MM.1S (cell line): ENCODE results near the gene USF1.

Source experiments
- DNase-seq: peaks from one replicate; pipeline ENCODE4 v3.0.0-alpha.2; 2015
- H2AFZ ChIP-seq: fragments of 300-600 bp; sonication (generic); 2 replicates; pipeline ENCODE4 v1.6.0; 2016; ENCODE audit warnings: antibody characterized with exemption, low read length
- H3F3A ChIP-seq: fragments of 300-600 bp; sonication (generic); 2 replicates; pipeline ENCODE4 v1.6.1; 2016; ENCODE audit warnings: mild to moderate bottlenecking, antibody characterized with exemption, low read length, moderate library complexity, mixed read lengths; ENCODE audit not compliant: insufficient read depth
- H3K27ac ChIP-seq: fragments of 300-600 bp; sonication (generic); 2 replicates; pipeline ENCODE4 v1.5.1; 2016; ENCODE audit warnings: mild to moderate bottlenecking, low read length
- H3K27me3 ChIP-seq: fragments of 300-600 bp; sonication (generic); replicated peaks from 2 replicates; pipeline ENCODE4 v1.6.0; 2016; ENCODE audit warnings: low read length; ENCODE audit not compliant: insufficient read depth
- H3K36me3 ChIP-seq: fragments of 300-600 bp; sonication (generic); replicated peaks from 2 replicates; pipeline ENCODE4 v1.6.1; 2016; ENCODE audit warnings: mild to moderate bottlenecking, low read length, mixed read lengths; ENCODE audit not compliant: insufficient read depth
- H3K4me1 ChIP-seq: fragments of 300-600 bp; sonication (generic); 2 replicates; pipeline ENCODE4 v1.6.1; 2016; ENCODE audit warnings: low read length, mixed read lengths
- H3K4me2 ChIP-seq: fragments of 300-600 bp; sonication (generic); 2 replicates; pipeline ENCODE4 v1.6.0; 2016; ENCODE audit warnings: low read depth, low read length
- H3K4me3 ChIP-seq: fragments of 300-600 bp; sonication (generic); 2 replicates; pipeline ENCODE4 v1.5.1; 2016; ENCODE audit warnings: low read length, mixed read lengths
- H3K79me2 ChIP-seq: fragments of 300-600 bp; sonication (generic); 2 replicates; pipeline ENCODE4 v1.6.1; 2016; ENCODE audit warnings: mixed run types, low read length, mixed read lengths
- H3K9ac ChIP-seq: fragments of 300-600 bp; sonication (generic); 2 replicates; pipeline ENCODE4 v1.6.1; 2016; ENCODE audit warnings: low read length, mixed read lengths
- H3K9me2 ChIP-seq: fragments of 300-600 bp; sonication (generic); replicated peaks from 2 replicates; pipeline ENCODE4 v1.6.1; 2016; ENCODE audit warnings: mild to moderate bottlenecking, low read length, mixed read lengths; ENCODE audit not compliant: insufficient read depth
- H3K9me3 ChIP-seq: fragments of 300-600 bp; sonication (generic); replicated peaks from 2 replicates; pipeline ENCODE4 v1.6.1; 2016; ENCODE audit warnings: mild to moderate bottlenecking, low read length, mixed read lengths; ENCODE audit not compliant: insufficient read depth
- H4K20me1 ChIP-seq: fragments of 300-600 bp; sonication (generic); 2 replicates; pipeline ENCODE4 v1.6.1; 2016; ENCODE audit warnings: mild to moderate bottlenecking, low read length, moderate library complexity, mixed read lengths; ENCODE audit not compliant: insufficient read depth
- CTCF ChIP-seq: fragments of 300-600 bp; sonication (generic); IDR thresholded peaks from 2 replicates; pipeline ENCODE4 v1.5.1; 2016; ENCODE audit warnings: antibody characterized with exemption, low read length, mixed read lengths
- EZH2 ChIP-seq: fragments of 300-600 bp; sonication (generic); optimal IDR thresholded peaks from 2 replicates; pipeline ENCODE3; 2017; ENCODE audit warnings: low read depth, mild to moderate bottlenecking, antibody characterized with exemption, low read length, mixed read lengths
- EZH2phosphoT487 ChIP-seq: fragments of 300-600 bp; sonication (generic); IDR thresholded peaks from 2 replicates; pipeline ENCODE4 v1.6.1; 2018; ENCODE audit warnings: antibody characterized with exemption, low read length

Gene USF1

GRCh38 chr1:161052899-161053298, 7.1 kb upstream of the USF1 start:
- DNase-seq: no peak
- no peak overlapping the region for H2AFZ ChIP-seq
- peaks cover 39% of the 10 kb centered on the region for H3K36me3 ChIP-seq
- no peaks in the 10 kb centered on the region for H3K27me3 ChIP-seq
- no peak overlapping the region for H3K4me2 ChIP-seq
- no peak overlapping the region for H3K27ac ChIP-seq
- no peaks in the 10 kb centered on the region for H3K4me1 ChIP-seq
- no peak overlapping the region for H3K9ac ChIP-seq
- no peaks in the 10 kb centered on the region for H3K9me2 ChIP-seq
- TF ChIP-seq EZH2phosphoT487 (no peak), EZH2 (no peak), CTCF (no peak)
- no peak overlapping the region for H3K4me3 ChIP-seq
- H3F3A ChIP-seq: peaks cover 14% of the 10 kb centered on the region; the same call in 1 of the 2 replicates
- no peaks in the 10 kb centered on the region for H4K20me1 ChIP-seq
- H3K9me3 ChIP-seq: no peaks in the 10 kb centered on the region
- peaks cover 30% of the 10 kb centered on the region for H3K79me2 ChIP-seq

GRCh38 chr1:161051219-161051618, 5.4 kb upstream of the USF1 start:
- peaks cover 13% of the 10 kb centered on the region for H3K4me1 ChIP-seq
- no peaks in the 10 kb centered on the region for H3K9me2 ChIP-seq
- no peaks in the 10 kb centered on the region for H4K20me1 ChIP-seq
- H2AFZ ChIP-seq: no peak overlapping the region
- H3K27ac ChIP-seq: no peak overlapping the region
- H3K27me3 ChIP-seq: no peaks in the 10 kb centered on the region
- H3K9me3 ChIP-seq: no peaks in the 10 kb centered on the region
- H3F3A ChIP-seq: peaks cover 31% of the 10 kb centered on the region
- DNase-seq: no peak
- no peak overlapping the region for H3K9ac ChIP-seq
- peaks cover 14% of the 10 kb centered on the region for H3K79me2 ChIP-seq
- no peak overlapping the region for H3K4me3 ChIP-seq
- TF ChIP-seq EZH2phosphoT487: no peak
- TF ChIP-seq CTCF: no peak
- no peak for TF ChIP-seq EZH2
- H3K4me2 ChIP-seq: no peak overlapping the region
- peaks cover 28% of the 10 kb centered on the region for H3K36me3 ChIP-seq

GRCh38 chr1:161048949-161049722, 3.4 kb upstream of the USF1 start:
- peak; percentile 5 for DNase-seq
- Histone ChIP-seq H3K27me3 (no peaks in the 10 kb centered on the region), H3K79me2 (peaks cover 16% of the 10 kb centered on the region), H3F3A (peaks cover 45% of the 10 kb centered on the region), H3K4me2 (no peak overlapping the region), H3K9me3 (no peaks in the 10 kb centered on the region), H3K4me1 (peaks cover 17% of the 10 kb centered on the region), H4K20me1 (no peaks in the 10 kb centered on the region), H3K36me3 (peaks cover 16% of the 10 kb centered on the region), H2AFZ (no peak overlapping the region), H3K4me3 (no peak overlapping the region), H3K27ac (peak overlapping the region; percentile 5; the same call in 1 of the 2 replicates), H3K9me2 (no peaks in the 10 kb centered on the region), H3K9ac (no peak overlapping the region)
- TF ChIP-seq EZH2phosphoT487: no peak
- no peak for TF ChIP-seq CTCF
- TF ChIP-seq EZH2: no peak
